Lower lobe of right lung (tissue), 2 donors: Measurements from ENCODE around the gene PLEKHG7. TPM values are rescaled to one million over a fixed set of nuclear protein-coding genes. Genes with fewer than 3 reads are reported as not detected.

Experiments
- ATAC-seq, 2 donors: fragments of 200-7000 bp; cut with Tn5 transposase; one replicate each; pipeline ENCODE4 v1.9.1; 2020 to 2022; ENCODE audit warnings: mild to moderate bottlenecking in 2 of 2, moderate library complexity in 2 of 2
- DNase-seq: peaks from one replicate; pipeline ENCODE4 v3.0.0-alpha.2; 2020
- H3K27ac ChIP-seq: fragments of 200-600 bp; one replicate; pipeline ENCODE4 v1.8.0; 2022
- H3K27me3 ChIP-seq: fragments of 200-600 bp; one replicate; pipeline ENCODE4 v1.8.0; 2022; ENCODE audit warnings: low read depth
- H3K36me3 ChIP-seq: fragments of 200-600 bp; one replicate; pipeline ENCODE4 v1.8.0; 2022; ENCODE audit warnings: mild to moderate bottlenecking
- H3K4me1 ChIP-seq: fragments of 200-600 bp; one replicate; pipeline ENCODE4 v1.8.0; 2022
- H3K4me3 ChIP-seq: fragments of 200-600 bp; one replicate; pipeline ENCODE4 v1.8.0; 2022; ENCODE audit warnings: mild to moderate bottlenecking
- H3K9me3 ChIP-seq: fragments of 200-600 bp; one replicate; pipeline ENCODE4 v1.8.0; 2022
- CTCF ChIP-seq: fragments of 200-600 bp; IDR thresholded peaks from one replicate; pipeline ENCODE4 v1.8.0; 2022; ENCODE audit warnings: antibody characterized with exemption, mild to moderate bottlenecking
- intact Hi-C: fragments of 100-400 bp; cut with DNase I; formaldehyde crosslinking; loops from one replicate; pipeline ENCODE4 v1.11.0; 2022
- total RNA-seq: library from RNA; stranded (reverse); fragmentation: NEBNext Ultra II Directional; extraction: Animal tissue kit (Norgen Biotek cat#: 25700); gene quantifications from one replicate; pipeline ENCODE4 v1.2.1, GENCODE V29; 2021
- donor health status: DM: no; HTN: yes; CAD: no; lungs with severe emphysema.

The PLEKHG7 gene
- total RNA-seq, 1 donor from 2014 or later, result 1.6 TPM

- Histone ChIP-seq H3K4me1 (no peaks in the 10 kb centered on the region), H3K4me3 (no peak overlapping the region), H3K27ac (no peak overlapping the region), H3K9me3 (no peaks in the 10 kb centered on the region), H3K36me3 (no peaks in the 10 kb centered on the region), H3K27me3 (no peaks in the 10 kb centered on the region)
- ATAC-seq, result no peak
- intact Hi-C loops, result no loop called here
- no peak for TF ChIP-seq CTCF
- no peak for DNase-seq
Measured at GRCh38 chr12:92675092-92675865, 27.5 kb upstream of the PLEKHG7 start.

GRCh38 chr12:92676710-92677109, 26.1 kb upstream of the PLEKHG7 start:
- TF ChIP-seq CTCF, result no peak
- Histone ChIP-seq H3K36me3 (no peaks in the 10 kb centered on the region), H3K4me3 (no peak overlapping the region), H3K9me3 (no peaks in the 10 kb centered on the region), H3K27me3 (no peaks in the 10 kb centered on the region), H3K27ac (no peak overlapping the region), H3K4me1 (no peaks in the 10 kb centered on the region)
- intact Hi-C loops, result no loop called here
- no peak for DNase-seq
- no peak for ATAC-seq

GRCh38 chr12:92690601-92691000, 12.2 kb upstream of the PLEKHG7 start:
- H3K27ac ChIP-seq, result no peak overlapping the region
- ATAC-seq, result no peak
- intact Hi-C loops, result no loop called here
- H3K4me3 ChIP-seq, result no peak overlapping the region
- H3K9me3 ChIP-seq, result no peaks in the 10 kb centered on the region
- H3K27me3 ChIP-seq, result no peaks in the 10 kb centered on the region
- TF ChIP-seq CTCF, result no peak
- no peaks in the 10 kb centered on the region for H3K36me3 ChIP-seq
- DNase-seq, result no peak
- H3K4me1 ChIP-seq, result no peaks in the 10 kb centered on the region

GRCh38 chr12:92695056-92695455, 7.7 kb upstream of the PLEKHG7 start:
- no peaks in the 10 kb centered on the region for H3K27me3 ChIP-seq
- H3K4me3 ChIP-seq, result no peak overlapping the region
- DNase-seq (no peak), ATAC-seq (no peak)
- H3K9me3 ChIP-seq, result no peaks in the 10 kb centered on the region
- TF ChIP-seq CTCF, result no peak
- H3K27ac ChIP-seq, result no peak overlapping the region
- H3K36me3 ChIP-seq, result no peaks in the 10 kb centered on the region
- intact Hi-C loops, result no loop called here
- peaks cover 10% of the 10 kb centered on the region for H3K4me1 ChIP-seq

- no peak for TF ChIP-seq CTCF
- intact Hi-C loops, result no loop called here
- ATAC-seq (no peak), DNase-seq (no peak)
- no peaks in the 10 kb centered on the region for H3K9me3 ChIP-seq
- no peaks in the 10 kb centered on the region for H3K27me3 ChIP-seq
- H3K4me1 ChIP-seq, result peaks cover 10% of the 10 kb centered on the region
- no peaks in the 10 kb centered on the region for H3K36me3 ChIP-seq
- no peak overlapping the region for H3K4me3 ChIP-seq
- no peak overlapping the region for H3K27ac ChIP-seq
Measured at GRCh38 chr12:92695577-92695976, 7.2 kb upstream of the PLEKHG7 start.
